ENCODE measurements around the gene DAAM2.

The DAAM2 gene

DNA sequence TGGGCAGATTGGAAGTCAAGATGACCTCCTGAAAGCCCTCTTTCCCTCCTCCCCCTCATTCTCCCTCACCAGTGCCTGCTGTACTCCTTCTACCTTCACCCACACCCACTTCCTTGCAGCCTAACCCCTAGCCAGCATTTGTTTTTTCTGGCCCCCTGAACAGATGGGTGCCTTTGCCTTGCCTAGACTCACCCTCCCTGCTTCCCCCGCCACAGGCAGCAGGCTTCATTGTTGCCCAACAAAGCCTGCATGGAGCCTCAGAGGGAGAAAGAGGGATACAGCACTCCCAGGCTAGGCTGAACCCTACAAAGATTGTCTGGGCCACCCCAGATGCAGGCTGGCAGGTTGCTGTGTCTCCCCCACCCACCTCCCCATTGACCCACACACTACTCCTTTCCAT, 139.4 kb downstream of the DAAM2 start:
- DNase-seq (ENCODE audit: low spot score) = no peak

DNA sequence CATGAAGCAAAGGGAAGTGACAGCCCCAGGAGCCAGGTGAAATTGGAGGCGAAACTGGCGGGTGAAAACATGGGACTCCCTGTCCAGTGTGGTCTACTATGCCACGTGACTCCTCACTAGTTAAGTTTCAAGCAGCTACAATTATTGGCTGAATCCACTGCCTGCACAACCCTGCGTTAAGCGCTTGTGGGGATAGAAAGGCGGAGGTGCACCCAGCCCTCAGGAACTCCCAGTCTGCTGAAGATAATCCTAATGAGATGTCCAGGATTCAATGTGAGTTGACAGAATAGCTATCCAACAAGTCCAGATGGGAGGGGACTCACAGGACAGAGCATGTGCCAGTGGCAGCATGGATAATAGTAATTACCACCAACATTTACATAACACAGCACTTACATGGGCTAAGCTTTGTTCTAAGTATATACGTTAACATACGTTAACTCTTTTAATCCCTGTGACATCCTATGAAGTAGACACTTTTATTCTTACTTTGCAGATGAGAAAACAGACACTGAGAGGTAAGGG, 140.3 kb downstream of the DAAM2 start:
- DNase-seq (ENCODE audit: low spot score) = no peak

DNA sequence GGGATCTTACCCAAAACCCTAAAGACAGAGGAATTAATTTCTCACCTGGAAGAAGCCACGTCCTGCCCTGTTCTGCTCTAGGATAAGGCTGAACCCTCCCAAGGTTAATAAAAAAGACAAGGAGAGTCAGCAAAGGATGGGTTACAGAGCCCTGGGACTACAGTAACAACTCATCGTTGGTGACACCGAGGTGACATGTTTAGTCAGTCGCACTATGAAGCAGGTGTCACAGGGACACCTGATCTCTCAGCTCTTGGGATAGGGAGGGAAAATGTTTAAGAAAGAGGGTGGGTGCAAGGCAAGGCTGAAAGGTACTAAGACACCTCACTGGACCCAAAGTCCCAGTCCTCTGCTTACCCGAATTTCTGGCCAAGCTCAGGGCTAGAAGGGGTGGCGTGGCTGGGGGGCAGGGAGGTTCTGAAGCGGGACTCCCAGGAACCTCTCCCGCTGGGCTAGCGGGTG, 141.5 kb downstream of the DAAM2 start:
- no peak for DNase-seq (ENCODE audit: low spot score)

DNA sequence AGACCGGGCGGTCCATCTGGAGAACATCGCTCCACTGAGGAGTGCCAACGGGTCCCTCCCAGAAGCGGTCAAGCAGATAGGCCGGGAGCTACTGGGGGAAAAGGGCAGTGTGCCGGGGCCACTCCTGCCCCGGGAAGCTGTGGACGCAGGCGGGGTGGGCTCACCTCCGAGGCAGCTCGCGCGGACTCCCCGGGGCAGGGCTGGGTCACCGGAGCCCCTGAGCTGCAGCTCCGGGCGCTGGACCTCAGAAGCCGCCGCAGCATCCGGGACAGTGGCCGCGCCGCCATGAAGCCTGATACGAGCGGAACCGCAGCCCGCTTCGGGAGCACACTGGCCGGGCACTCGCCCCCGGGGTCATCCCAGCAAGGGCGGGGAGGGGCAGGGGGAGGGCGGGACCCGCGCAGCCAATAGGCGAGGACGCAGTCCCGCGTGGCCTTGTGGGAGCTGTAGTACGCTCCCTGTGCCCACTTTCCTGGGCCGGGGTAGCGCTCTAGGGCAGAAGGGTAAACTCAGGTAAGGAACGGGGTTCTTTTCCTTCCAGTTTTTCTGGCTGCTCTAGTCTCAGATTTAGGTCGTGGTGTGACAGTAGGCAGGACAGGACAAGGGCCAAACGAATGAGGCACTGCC, 142.1 kb downstream of the DAAM2 start, which contains the start of gene MOCS1:
MOCS1 (minus strand) TSS at position 332 of the 627 bp plus-strand sequence; CDS start at position 287, 45 bp downstream.
- DNase-seq (ENCODE audit: low spot score) = peak; percentile 68

DNA sequence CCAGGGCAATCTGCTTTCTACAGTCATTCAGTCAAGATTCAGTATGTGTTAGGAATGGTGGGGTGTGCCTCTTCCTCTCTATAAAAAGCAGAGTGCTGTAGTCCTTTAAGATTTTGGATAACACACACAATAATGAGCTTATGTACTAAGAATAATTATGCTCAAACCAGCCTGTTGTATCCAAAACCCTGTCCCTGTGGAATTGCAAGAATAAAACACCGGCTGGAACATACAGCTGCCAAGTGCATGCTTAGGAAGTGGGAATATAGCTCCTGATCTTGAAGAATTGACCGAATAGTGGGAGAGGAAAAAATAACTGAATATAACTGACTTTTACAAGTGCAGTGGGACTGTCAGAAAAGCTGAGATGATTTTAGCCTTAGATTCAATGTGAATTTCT, 143.1 kb downstream of the DAAM2 start:
- DNase-seq (ENCODE audit: low spot score) = no peak

DNA sequence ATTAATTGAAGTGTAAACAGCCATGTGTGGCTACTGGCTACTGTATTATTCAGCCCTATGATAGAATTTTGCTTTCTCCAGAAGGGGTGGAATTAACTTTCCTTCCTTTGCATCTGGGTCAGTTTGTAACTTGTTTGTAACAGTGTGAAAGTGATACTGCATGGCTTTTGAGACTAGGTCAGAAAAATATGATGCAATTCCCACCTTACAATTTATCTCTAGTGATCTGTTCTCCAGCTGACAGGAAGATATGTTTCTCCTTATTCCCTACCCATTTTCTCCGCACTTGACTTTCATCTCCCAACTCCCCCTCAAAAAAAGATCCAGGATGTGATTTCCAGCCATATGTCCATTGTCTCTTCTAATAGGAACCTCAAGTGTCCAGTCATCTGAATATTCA, 144.7 kb downstream of the DAAM2 start:
- no peak for DNase-seq (ENCODE audit: low spot score)

DNA sequence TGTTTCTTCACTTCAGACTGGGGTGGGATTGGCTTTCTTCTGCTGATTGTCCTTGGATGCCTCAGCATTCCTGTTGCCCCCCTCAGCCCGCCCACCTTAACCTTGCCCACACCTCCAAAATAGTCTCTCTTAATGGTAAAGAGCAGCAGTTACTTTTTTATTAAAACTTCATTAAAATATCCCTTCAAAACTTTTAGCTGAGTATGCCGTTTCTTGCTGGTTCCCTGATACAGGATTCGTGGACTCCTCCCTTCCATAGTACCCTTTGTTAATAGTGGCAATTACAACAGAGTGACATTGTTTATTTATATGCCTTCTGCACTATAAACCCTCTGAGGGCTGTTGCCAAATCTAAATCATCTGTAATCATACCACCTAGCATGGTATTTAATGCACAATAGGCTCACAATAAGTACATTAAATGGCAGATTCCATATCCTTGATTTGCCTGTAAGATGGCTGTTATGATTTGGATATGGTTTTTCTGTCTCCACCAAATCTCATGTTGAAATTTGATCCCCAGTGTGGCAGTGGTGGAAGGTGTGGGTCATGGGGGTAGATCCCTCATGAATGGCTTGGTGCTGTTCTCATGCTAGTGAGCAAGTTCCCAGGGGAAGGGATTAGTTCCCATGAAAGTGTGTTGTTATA, 145.6 kb downstream of the DAAM2 start:
- DNase-seq (ENCODE audit: low spot score) = no peak

DNA sequence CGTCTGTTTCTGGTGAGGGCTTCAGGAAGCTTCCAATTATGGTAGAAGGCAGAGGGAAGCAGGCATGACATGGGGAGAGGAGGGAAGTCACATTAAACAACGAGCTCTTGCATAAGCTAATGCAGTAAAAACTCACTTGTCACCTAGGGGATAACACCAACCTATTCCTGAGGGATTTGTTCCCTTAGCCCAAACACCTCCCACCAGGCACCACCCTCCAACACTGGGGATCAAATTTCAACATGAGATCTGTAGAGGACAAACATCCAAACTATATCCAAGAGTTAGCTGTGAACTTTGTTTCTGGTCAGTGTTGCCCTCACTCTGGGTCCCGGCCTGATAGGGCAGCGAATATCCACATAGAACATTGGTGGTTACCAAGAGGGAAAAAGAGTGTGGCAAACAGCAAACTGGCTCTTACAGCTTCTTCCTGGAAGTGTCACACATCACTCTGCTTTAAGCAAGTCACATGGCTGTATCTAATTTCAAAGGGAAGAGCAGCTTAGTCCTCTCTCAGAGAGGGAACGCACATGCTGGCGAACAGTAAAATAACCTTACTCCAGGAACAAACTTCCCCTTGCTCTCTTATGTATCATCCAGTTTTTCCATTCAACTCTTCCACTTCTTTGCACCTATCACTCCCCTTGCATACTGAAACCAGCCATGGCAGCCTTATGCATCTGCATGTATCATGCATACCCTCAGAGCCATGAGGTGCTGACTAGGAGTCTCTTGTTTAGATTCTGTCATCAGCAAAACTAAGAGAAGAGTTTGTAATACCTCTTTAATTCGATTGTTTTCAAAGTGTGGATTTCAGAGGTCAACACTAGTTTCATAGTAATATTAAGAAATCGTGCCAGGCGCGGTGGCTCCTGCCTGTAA, 146.8 kb downstream of the DAAM2 start:
- no peak for DNase-seq (ENCODE audit: low spot score)

DNA sequence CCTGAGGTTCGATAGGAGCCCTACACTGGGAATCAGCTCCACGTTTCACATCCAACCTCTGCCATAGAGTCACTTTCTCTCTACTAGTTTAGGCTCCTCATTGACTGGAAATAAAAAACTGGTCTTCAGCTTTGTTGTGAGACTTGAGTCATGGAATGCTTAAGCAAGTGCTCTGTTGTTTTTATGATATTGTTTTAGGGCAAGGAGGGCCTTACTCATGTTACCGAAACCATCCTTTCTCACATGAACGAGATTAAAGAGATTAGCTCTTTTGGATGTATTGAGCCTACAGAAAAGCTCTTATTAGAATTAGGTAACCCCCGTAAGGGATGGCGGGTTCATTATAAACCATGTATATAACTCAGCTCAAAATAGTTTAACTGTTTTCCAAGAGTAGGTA, 149.0 kb downstream of the DAAM2 start:
- DNase-seq (ENCODE audit: low spot score) = no peak

DNA sequence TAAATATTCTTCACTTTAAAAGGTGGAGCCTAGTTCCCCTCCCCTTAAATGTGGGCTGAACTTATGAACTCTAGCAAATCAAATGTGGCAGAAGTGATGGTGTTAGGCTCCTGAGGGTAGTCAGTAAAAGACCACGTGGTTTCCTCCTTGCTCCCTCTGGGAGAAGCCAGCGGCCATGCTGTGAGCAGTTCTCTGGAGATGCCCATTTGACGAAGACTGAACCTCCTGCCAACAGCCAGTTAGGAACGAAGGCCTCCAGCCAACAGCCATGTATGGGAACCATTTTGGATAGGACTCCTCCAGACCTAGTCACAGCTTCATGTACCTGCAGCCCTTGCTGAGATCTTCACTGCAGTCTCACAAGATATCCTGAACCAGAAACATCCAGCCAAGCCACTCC, 149.6 kb downstream of the DAAM2 start:
- DNase-seq (ENCODE audit: low spot score) = no peak

DNA sequence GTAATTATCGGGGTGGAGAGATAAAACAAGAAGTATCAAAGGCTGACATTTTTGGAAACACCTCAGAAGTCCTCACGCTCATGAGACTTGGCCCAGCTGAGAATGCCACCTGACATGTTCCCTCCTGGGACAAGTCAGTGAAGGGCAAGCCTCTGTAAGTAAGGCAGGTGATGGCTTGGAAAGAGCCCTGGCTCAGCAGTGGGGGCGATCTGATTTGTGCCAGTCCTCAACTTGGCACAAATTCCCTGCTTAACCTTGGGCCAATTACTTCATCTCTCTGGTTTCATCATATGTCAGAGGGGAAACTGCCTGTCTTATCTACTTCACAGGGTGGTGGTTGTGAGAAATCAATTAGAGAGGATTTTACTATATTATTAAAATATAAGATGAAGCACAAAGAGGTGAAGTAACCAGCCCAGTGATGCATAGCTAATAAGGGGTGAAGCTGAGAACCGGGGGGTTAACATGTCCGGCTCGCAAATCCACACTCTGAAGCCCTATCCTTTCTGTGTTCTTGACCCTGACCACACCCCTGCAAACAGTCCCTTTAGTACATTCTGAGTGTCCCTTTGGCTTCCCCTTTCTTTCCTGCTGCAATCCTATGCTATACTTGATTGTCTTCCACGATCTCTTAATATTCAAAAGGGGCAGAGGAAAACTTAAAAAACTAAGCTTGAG, 150.9 kb downstream of the DAAM2 start:
- no peak for DNase-seq (ENCODE audit: low spot score)

DNA sequence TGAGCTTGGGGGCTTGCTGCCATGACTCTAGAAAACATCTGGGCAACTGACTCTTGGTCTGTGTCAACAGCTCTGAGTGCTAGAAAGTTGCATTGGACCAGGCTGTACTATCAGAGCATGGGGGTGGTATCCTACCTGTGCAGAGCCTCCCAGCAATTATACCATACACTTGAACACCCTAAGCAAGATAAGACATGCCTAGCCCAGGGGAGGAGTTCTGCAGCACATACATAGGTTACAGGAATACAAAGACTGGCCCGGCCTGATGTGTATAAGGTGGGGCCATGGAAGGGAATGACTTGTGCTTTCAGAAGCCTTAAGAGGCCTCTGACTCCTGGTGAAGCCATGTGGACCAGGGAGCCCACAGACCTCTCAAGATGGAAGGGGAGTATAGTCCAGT, 153.4 kb downstream of the DAAM2 start:
- DNase-seq (ENCODE audit: low spot score) = no peak

DNA sequence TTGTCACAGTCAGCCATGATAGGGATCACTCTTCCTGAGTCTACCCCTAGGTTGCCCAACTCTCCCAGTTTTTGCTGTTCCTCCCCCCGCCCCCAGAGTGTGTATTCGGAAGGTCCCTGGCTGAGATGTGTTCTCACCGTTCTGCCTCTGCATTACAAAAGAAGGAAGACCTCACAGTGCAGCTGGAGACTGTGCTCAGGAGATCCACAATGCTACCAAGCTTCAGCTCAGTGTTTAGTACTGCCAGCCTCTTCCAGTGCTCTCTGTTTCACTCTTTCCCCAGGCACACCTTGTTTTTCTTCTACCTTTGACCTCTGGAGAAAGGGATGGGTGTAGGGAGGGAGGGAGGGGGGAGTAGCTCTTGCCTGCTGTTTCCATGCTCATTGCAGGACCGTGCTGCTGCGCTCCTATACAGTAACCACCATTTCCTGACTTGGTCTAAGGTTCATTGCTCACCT, 155.5 kb downstream of the DAAM2 start:
- no peak for DNase-seq (ENCODE audit: low spot score)

DNA sequence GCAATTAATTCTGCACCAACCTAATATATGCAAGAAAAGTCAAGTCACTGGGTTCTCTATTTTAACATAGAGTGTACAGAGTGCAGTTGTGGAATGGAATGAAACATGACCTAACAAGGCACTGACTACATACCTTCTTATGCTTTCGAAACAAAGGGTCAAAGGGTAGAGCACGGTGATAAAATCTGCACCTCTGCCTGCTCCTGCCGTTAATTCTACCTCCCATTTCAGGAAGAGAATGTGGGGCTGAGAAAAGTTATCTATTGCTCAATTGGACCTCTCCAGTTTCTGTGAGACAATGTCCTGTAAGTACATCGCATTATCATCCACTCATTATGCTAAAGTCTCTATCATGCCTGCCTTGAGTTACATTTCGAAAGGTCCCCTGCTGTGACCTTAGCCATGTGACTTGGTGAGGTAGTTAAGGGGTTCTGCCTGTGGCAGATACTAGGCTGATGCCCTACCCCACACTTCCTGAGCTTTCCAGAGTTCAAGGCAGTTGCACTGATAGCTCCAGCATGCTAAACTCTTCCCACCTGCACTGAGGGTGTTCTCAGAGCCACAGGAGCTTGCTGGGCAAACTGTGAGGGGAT, 156.1 kb downstream of the DAAM2 start:
- no peak for DNase-seq (ENCODE audit: low spot score)

DNA sequence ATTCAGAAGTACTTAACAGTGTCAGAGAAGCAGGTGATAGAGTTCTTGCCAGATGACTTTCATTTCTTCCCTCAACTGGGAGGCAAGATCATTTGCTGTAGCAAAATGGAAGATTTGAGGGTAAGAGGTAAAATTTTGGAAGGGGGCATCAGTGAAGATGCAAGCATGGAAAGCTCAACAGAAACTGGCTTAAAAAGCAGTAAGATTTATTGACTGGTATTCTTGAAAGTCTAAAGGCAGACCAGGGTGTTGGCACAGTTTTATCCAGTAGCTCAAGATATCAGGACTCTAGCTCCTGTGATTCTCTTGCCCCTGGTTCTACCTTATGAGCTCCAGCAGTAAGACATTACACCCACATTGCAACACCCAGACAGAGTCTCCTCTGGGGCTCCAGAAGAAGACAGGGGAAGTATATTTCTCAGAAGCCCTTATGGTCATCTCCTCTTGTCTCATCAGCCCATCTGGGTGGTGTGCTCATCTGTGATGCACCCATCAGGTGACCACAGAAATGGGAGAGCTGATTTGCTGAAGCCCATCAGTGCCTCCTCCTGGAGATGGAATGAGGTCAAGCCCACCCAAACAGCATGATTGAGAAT, 158.0 kb downstream of the DAAM2 start:
- no peak for DNase-seq (ENCODE audit: low spot score)

DNA sequence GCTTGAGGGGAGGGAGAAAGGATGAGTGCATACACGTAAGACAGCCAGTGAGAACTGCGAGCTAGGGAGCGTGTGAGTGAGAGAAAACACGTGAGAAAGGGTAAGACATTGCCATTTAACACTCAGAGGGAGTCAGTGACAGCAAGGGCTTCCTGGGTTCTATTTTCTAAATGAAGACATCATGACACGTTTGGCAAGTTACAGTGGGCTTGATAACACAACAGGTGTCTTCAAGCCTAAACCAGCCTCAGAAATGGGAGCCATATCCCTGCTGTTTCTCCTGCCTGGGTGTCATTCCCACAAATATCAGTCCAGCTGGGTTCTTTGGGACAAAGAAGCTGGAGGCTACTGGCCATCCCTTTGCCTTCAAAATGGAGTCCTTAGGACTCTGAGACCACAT, 159.0 kb downstream of the DAAM2 start:
- DNase-seq (ENCODE audit: low spot score) = no peak

DNA sequence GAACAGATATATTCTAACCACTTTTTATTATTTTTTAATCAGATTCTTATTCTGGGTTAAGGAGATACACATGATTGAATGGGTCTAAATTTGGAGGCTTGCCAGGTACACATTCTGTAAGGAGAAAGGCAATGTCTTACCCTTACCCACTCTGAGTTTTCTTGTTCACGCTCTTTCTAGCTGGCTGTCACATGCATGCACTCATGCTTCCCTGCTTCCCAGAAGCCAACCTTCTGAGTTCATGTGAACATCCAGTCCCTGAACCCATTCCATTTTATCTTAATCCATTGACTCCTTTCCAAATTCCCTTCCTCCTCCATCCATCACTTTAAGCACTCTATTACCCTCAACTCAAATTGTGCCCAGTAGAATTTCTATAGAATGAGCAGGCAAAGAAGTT, 159.5 kb downstream of the DAAM2 start:
- DNase-seq (ENCODE audit: low spot score) = no peak

DNA sequence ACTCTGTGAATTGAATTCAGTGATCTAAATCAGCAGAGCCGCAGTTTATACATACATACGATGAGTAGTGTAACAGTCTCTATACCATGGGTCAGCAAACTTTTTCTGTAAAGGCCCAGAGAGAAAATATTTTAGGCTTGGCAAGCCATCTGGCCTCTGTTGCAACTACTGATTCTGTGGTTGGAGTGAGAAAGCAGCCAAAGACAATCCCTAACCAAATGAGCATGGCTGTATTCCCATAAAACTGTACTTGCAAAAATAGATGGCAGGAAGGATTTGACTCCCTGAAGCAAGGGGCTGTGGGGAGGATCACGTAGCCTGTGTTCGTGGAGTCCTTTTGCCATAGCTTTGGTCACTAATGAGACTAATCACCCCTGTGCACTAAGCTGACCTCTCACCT, 160.0 kb downstream of the DAAM2 start:
- DNase-seq (ENCODE audit: low spot score) = no peak

DNA sequence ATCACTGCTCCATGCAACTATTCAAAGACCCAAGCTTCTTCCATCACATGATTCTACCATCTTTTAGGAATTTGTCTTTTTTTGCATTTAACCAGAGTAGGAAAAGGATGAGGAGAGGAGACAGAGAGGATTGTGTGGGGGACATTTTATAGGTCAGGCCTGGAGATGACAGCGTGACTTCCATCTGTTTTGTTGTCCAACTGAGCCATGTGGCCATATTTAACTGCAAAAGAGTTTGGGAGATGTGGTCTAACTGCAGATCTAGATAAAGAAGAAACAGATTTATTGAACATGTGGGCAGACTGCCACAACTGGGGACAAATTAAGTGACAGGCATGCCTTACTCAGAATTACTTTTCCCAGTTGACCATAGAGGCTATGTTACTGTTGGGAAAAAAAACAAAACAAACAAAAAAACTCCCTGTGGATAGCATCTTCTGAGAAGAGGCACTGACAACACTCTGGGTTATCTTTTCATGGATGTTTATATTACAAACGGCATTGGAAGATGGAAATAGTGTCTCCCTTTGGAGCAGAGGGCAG, 161.0 kb downstream of the DAAM2 start:
- DNase-seq (ENCODE audit: low spot score) = no peak

Data from COLO829 (cell line).